A673 (cell line): ENCODE data around the gene ARHGDIB. TPM values are rescaled to one million over a fixed set of nuclear protein-coding genes. Genes with fewer than 3 reads are reported as not detected.

Source experiments
- BruUV-seq: library from RNA; stranded (reverse); fragments of 400-500 nt; replicated peaks from 2 replicates; lab custom pipeline; 2021; lab: Mats Ljungman, UMichigan
- CTCF ChIA-PET: fragments of 300-600 bp; sonication (Branson Sonifier 250); formaldehyde crosslinking; loops from one replicate; lab custom pipeline; 2022; ENCODE audit warnings: antibody characterized with exemption; lab: Charles Lee
- POLR2A ChIA-PET: fragments of 300-600 bp; sonication (Branson Sonifier 250); formaldehyde crosslinking; loops from one replicate; lab custom pipeline; 2022; ENCODE audit warnings: antibody characterized with exemption; ENCODE audit not compliant: low non-redundant PET; lab: Charles Lee
- DNase-seq: peaks from one replicate; pipeline ENCODE4 v3.0.0-alpha.2; 2015; ENCODE audit warnings: low spot score
- H3K27ac ChIP-seq: fragments of 200-600 bp; sonication (generic); 2 replicates; pipeline ENCODE4 v1.5.1; 2016; ENCODE audit warnings: mixed run types, low read depth, mild to moderate bottlenecking, mixed read lengths, antibody characterized with exemption, low read length; ENCODE audit not compliant: poor library complexity, severe bottlenecking
- H3K27me3 ChIP-seq: fragments of 200-600 bp; sonication (generic); replicated peaks from 2 replicates; pipeline ENCODE4 v1.6.1; 2017; ENCODE audit warnings: mixed run types, low read depth, mild to moderate bottlenecking, mixed read lengths, antibody characterized with exemption, low read length; ENCODE audit not compliant: insufficient read depth, poor library complexity
- H3K36me3 ChIP-seq: fragments of 200-600 bp; sonication (generic); 2 replicates; pipeline ENCODE4 v1.6.1; 2016; ENCODE audit warnings: mixed run types, mild to moderate bottlenecking, mixed read lengths, antibody characterized with exemption, low read length; ENCODE audit not compliant: insufficient read depth, poor library complexity, severe bottlenecking
- H3K4me1 ChIP-seq: fragments of 200-600 bp; sonication (generic); 2 replicates; pipeline ENCODE4 v1.6.1; 2017; ENCODE audit warnings: mixed run types, mild to moderate bottlenecking, mixed read lengths, antibody characterized with exemption, low read length; ENCODE audit not compliant: insufficient read depth, poor library complexity, severe bottlenecking
- H3K4me3 ChIP-seq: fragments of 200-600 bp; sonication (generic); 2 replicates; pipeline ENCODE4 v1.5.1; 2016; ENCODE audit warnings: low read depth, mixed run types, mild to moderate bottlenecking, mixed read lengths, low read length; ENCODE audit not compliant: poor library complexity, severe bottlenecking
- H3K9me3 ChIP-seq: fragments of 200-600 bp; sonication (generic); 2 replicates; pipeline ENCODE4 v1.6.1; 2016; ENCODE audit warnings: mixed run types, low read depth, mild to moderate bottlenecking, mixed read lengths, antibody characterized with exemption, low read length; ENCODE audit not compliant: poor library complexity, severe bottlenecking
- EZH2 ChIP-seq: fragments of 200-600 bp; sonication (generic); IDR thresholded peaks from 2 replicates; pipeline ENCODE4 v1.6.1; 2017; ENCODE audit warnings: borderline replicate concordance, low read depth, mild to moderate bottlenecking, mixed read lengths, antibody characterized with exemption, low read length; ENCODE audit not compliant: poor library complexity, severe bottlenecking
- intact Hi-C: fragments of 100-400 bp; cut with micrococcal nuclease; formaldehyde crosslinking; loops from one replicate; pipeline ENCODE4 v1.10.0; 2022; ENCODE audit not compliant: unreplicated experiment
- total RNA-seq: library from RNA; stranded (reverse); gene quantifications from 2 replicates; pipeline ENCODE4 v1.2.3, GENCODE V29; 2021
- TF ChIP-seq, protein P1 (sequence below): fragments of 300-800, 200-600 bp; sonication (generic); conservative IDR thresholded peaks from 2 replicates; pipeline ENCODE4 v1.5.1; 2017; ENCODE audit warnings: low read depth, mild to moderate bottlenecking, antibody characterized with exemption, low read length, moderate library complexity, mixed read lengths

Gene ARHGDIB
- total RNA-seq, 1 experiment from 2014 or later = 122 TPM

DNA sequence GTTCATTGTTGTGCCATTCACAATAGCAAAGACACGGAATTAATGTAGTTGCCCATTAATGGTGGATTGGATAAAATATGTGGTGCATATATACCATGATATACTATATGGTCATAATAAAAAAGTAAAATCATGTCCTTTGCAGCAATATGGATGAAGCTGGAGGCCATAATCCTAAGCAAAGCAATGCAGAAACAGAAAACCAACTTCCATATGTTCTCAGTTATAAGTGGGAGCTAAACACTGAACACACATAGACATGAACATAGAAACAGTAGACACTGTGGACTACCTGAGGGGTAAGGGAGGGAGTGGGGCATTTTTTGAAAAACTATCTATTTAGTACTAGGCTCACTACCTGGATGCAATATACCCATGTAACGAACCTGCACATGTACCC lies 20.0 kb downstream of the ARHGDIB start:
- Histone ChIP-seq H3K9me3 (no peaks in the 10 kb centered on the region), H3K4me3 (no peak overlapping the region), H3K36me3 (no peaks in the 10 kb centered on the region), H3K27ac (no peak overlapping the region), H3K27me3 (no peaks in the 10 kb centered on the region), H3K4me1 (no peaks in the 10 kb centered on the region)
- TF ChIP-seq EZH2 = no peak
- TF ChIP-seq, protein P1, sequence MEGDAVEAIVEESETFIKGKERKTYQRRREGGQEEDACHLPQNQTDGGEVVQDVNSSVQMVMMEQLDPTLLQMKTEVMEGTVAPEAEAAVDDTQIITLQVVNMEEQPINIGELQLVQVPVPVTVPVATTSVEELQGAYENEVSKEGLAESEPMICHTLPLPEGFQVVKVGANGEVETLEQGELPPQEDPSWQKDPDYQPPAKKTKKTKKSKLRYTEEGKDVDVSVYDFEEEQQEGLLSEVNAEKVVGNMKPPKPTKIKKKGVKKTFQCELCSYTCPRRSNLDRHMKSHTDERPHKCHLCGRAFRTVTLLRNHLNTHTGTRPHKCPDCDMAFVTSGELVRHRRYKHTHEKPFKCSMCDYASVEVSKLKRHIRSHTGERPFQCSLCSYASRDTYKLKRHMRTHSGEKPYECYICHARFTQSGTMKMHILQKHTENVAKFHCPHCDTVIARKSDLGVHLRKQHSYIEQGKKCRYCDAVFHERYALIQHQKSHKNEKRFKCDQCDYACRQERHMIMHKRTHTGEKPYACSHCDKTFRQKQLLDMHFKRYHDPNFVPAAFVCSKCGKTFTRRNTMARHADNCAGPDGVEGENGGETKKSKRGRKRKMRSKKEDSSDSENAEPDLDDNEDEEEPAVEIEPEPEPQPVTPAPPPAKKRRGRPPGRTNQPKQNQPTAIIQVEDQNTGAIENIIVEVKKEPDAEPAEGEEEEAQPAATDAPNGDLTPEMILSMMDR = no peak
- no TSS peak for BruUV-seq
- DNase-seq = no peak
- ChIA-PET POLR2A (no interaction called here), CTCF (no interaction called here)
- intact Hi-C loops = no loop called here

DNA sequence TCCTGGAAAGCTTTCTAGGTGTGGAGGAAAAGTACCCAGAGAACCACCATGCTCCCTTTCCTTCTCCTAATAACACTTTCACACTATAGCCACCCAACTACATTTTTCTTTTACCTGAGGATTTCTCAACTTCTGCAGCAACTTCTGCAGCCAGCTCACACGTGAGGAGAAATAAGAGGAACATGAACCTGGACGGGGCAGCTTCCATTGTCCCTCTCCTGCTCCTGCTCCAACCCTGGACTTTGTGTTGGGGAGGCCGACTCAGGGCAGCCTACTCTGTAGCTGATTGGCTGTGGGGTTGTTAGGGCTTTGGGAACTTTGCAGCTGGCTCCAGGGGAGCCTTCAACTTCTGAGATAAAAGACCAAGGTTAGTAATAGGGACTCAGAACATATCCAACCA lies 23.1 kb downstream of the ARHGDIB start, which contains the start of gene ERP27:
Gene ERP27 (minus strand): TSS at position 237 of the 400 bp plus-strand sequence. CDS start 29 bp downstream, at position 208.
- CTCF ChIA-PET = no interaction called here
- TF ChIP-seq, protein P1 = no peak
- TF ChIP-seq EZH2 = no peak
- POLR2A ChIA-PET = no interaction called here
- no peaks in the 10 kb centered on the region for H3K27me3 ChIP-seq
- H3K27ac ChIP-seq = no peak within 1 kb of the TSS
- intact Hi-C loops = no loop called here
- DNase-seq = no peak
- no peak within 1 kb of the TSS for H3K4me3 ChIP-seq
- H3K4me1 ChIP-seq = no peaks in the 10 kb centered on the region
- H3K9me3 ChIP-seq = no peaks in the 10 kb centered on the region
- no peaks in the 10 kb centered on the region for H3K36me3 ChIP-seq
- no TSS peak for BruUV-seq

DNA sequence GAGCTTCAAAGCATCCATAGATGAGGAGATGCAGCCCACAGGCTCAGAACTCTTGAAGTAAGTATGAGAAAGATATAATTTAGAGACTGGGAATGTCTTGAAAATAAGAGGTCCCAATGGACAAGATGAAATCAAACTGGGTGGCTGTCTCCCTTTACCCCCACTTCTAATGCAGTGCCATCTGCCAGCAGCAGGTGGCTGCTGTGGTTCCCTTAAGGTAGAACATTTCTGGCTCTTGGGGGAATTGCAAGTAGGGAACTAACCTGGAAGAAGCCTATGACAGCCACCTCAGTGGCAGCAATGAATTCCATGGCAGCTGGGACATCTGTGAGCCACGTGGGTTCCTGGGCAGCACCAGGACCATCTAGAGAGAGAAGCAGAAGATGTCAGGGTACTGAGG lies 23.7 kb downstream of the ARHGDIB start:
- POLR2A ChIA-PET = no interaction called here
- CTCF ChIA-PET = no interaction called here
- Histone ChIP-seq H3K27ac (no peak overlapping the region), H3K4me3 (no peak overlapping the region), H3K4me1 (no peaks in the 10 kb centered on the region), H3K36me3 (no peaks in the 10 kb centered on the region), H3K27me3 (no peaks in the 10 kb centered on the region), H3K9me3 (no peaks in the 10 kb centered on the region)
- DNase-seq = no peak
- intact Hi-C loops = no loop called here
- no TSS peak for BruUV-seq
- TF ChIP-seq EZH2 = no peak
- TF ChIP-seq, protein P1 = peak; percentile 28; the same call in 1 of the 2 replicates
